Ovary (tissue), 3 donors: ENCODE results near the gene TBXA2R.

ENCODE experiments used
- POLR2A ChIP-seq: fragments of 450-650 bp; IDR thresholded peaks from one replicate; pipeline ENCODE4 v1.6.1; 2017; ENCODE audit warnings: antibody characterized with exemption, mild to moderate bottlenecking, moderate library complexity
- TF ChIP-seq, protein P1 (sequence below), 3 donors: fragments of 450-650 bp in 2 of 3; fragments of 200-600 bp in 1 of 3; IDR thresholded peaks; one replicate each; pipeline versions ENCODE4 v1.5.1 to v1.8.0; 2016 to 2022; ENCODE audit warnings: antibody characterized with exemption in 3 of 3, mild to moderate bottlenecking in 1 of 3
- donor health status: DM: no; HTN: no; CAD: no.

DNA sequence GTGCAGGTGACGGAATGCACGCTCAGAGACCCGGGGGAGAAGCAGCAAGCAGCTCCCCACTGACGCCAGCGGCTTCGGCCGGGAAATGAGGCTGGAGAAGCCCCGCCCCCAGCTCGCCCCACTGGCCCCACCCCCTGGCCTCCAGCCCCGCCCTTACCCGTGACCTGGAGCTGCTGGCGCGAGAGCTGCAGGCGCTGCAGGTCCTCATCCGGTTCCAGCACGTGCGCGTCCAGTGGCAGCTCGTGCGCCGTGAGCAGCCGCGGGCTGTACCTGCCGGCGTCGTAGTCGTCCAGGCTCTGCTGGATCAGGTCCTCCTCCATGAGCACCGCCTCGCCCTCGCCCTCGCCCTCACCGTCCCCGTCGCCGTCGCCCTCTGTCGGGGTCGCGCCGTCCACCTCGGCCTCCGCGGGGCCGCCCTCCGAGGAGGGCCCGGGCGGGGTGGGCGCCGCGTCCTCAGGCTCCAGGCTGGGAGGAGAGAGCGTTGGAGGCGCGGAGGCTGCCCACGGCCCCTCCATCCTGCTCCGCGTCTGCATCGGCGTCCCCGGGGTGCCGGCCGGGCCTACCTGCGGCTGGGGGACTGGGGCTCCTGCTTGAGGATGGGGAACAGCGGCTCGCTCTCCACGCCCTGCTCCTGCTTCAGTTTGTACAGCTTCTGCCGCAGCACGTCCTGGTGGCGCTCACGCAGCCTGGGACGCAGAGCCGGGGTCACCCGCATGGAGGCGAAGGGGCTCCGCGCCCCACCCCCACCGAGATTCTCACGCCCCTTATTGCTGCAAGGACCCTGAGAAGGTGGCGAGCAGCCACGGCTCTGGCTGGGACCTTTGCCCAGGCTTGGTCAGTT lies 6.4 kb upstream of the TBXA2R start:
- TF ChIP-seq POLR2A = no peak
- TF ChIP-seq, protein P1, sequence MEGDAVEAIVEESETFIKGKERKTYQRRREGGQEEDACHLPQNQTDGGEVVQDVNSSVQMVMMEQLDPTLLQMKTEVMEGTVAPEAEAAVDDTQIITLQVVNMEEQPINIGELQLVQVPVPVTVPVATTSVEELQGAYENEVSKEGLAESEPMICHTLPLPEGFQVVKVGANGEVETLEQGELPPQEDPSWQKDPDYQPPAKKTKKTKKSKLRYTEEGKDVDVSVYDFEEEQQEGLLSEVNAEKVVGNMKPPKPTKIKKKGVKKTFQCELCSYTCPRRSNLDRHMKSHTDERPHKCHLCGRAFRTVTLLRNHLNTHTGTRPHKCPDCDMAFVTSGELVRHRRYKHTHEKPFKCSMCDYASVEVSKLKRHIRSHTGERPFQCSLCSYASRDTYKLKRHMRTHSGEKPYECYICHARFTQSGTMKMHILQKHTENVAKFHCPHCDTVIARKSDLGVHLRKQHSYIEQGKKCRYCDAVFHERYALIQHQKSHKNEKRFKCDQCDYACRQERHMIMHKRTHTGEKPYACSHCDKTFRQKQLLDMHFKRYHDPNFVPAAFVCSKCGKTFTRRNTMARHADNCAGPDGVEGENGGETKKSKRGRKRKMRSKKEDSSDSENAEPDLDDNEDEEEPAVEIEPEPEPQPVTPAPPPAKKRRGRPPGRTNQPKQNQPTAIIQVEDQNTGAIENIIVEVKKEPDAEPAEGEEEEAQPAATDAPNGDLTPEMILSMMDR (IDR thresholded peaks at IDR 0.05) = no peak
